Measurements from ENCODE around the gene FAM174B.

The FAM174B gene

DNA sequence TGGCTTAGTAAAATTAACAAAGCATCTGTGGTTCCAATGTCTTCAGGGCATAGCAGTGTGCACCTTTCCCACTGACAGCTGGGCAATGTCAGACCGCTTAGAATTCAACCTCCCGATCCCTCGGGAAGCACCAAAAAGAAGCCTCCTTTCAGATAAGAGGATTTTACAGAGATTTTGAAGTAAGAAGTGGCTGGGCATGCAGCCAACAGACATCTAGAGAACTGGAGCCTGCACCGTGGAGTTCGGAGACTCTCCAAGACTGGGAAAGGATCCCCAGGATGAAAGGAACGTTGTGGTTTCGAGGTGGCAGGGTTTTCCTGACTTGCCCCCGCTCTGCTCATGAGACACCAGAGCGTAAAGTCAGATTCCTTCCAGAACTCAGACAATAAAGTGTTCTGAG, 5.3 kb downstream of the FAM174B start:
- TF ChIP-seq, protein P1, sequence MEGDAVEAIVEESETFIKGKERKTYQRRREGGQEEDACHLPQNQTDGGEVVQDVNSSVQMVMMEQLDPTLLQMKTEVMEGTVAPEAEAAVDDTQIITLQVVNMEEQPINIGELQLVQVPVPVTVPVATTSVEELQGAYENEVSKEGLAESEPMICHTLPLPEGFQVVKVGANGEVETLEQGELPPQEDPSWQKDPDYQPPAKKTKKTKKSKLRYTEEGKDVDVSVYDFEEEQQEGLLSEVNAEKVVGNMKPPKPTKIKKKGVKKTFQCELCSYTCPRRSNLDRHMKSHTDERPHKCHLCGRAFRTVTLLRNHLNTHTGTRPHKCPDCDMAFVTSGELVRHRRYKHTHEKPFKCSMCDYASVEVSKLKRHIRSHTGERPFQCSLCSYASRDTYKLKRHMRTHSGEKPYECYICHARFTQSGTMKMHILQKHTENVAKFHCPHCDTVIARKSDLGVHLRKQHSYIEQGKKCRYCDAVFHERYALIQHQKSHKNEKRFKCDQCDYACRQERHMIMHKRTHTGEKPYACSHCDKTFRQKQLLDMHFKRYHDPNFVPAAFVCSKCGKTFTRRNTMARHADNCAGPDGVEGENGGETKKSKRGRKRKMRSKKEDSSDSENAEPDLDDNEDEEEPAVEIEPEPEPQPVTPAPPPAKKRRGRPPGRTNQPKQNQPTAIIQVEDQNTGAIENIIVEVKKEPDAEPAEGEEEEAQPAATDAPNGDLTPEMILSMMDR (IDR thresholded peaks at IDR 0.05; ENCODE audit: low read depth, low read length), result no peak

DNA sequence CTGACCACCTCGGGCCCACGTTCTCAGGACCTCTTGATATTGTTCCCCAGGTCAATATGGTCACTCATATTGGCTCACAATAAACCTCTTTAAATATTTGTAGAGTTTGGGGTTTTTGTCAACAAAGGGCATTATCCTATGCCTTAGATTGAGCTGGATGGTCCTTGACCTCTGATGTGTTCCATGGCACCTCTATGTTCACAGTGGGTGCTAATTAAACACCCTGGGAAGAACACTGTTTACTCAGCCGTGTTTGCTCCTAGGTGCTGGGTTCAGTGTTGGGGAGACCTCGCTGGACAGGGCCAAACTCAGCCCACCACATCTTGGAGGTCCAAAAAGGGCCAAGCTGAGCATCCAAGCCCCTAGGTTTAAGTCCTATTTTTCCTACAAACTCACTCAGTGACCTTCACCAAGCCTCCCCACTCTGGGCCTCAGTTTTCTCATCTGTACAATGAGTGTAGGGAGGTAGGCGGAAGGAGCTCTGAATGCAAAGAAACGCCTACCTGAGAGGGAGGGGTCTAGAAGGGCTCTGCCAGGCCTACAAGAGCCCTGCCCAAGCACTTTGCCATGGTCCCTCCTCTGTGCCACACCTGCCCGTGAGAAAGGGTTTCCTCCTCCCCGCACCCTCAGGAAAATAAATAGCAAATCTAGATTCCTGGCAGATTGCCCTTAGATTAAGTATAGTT, 7.2 kb downstream of the FAM174B start:
- H3K4me3 ChIP-seq (ENCODE audit: low read depth, low read length), result no peak overlapping the region
- TF ChIP-seq, protein P1 (IDR thresholded peaks at IDR 0.05; ENCODE audit: low read depth, low read length), result no peak

More for the DNA sequence above, 5.3 kb downstream of the FAM174B start:
- H3K4me3 ChIP-seq (ENCODE audit: low read depth, low read length), result no peak overlapping the region

DNA sequence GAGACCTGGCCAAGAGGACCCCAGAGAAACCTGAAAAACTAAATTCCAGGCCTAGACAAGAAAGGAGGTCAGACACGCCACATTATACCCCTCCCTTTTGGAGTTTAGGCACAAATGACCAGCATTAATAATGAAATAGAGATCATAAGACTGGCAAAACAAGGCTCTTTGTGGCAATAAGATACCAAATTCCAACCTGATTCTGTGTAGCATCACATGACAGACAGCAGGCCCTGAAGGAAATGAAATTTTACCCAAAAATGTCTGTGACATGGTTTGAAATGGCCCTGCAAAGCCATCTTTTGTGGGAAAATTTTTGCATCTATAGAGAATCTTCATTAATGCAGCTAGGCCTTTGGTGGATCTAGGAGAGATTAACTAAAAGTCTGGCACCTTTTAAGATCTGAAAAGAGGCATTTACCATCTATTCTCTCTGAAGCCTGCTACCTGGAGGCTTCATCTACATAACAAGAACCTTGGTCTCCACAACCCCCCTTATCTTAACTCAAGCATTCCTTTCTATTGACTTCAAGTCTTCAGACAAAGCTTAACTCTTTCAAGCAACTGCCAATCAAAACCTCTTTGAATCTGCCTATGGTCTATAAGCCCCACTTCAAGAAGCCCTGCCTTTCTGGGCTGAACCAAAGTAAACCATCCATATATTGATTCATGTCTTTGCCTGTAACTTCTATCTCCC, 8.0 kb downstream of the FAM174B start:
- TF ChIP-seq, protein P1 (IDR thresholded peaks at IDR 0.05; ENCODE audit: low read depth, low read length), result no peak
- H3K4me3 ChIP-seq (ENCODE audit: low read depth, low read length), result no peak overlapping the region

DNA sequence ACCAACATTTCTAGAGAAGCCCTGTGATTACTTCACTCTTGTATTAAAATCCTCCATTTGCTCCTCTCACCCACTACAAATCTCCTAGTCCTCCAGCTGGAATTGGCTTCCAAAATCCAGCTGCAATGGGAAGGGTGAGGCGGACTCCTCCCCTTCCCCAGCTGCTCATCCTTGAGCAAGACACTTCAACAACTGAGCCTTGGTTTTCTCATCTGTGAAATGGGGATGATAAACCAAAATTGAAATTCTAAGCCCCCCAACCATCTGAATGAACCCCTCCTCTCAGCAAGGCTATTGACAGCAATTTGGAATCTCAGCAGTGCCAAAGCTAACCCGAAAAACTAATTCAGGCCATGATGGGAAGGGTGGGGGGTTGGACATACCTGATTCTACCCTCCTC, 9.4 kb downstream of the FAM174B start:
- TF ChIP-seq, protein P1 (IDR thresholded peaks at IDR 0.05; ENCODE audit: low read depth, low read length), result no peak
- H3K4me3 ChIP-seq (ENCODE audit: low read depth, low read length), result no peak overlapping the region

DNA sequence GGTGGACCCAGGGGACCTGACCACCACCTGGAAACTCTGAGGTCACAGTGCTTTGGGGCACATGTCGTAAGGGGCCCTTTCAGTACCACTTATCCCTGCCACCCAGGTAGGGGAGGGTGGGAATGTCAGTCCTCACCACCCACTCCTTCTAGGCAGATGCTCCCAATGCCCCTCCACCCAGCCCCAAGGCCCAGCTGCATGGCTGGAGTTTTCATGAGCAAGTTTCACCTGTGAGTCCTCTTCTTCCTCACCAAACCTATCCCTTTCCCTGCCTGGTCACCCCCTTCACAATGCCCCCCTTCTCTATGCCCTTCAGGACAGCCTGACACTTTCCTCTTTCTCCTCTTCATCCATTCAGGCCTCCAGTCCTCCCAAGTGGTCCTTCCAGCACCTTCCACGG, 9.8 kb downstream of the FAM174B start:
- TF ChIP-seq, protein P1 (IDR thresholded peaks at IDR 0.05; ENCODE audit: low read depth, low read length), result no peak
- H3K4me3 ChIP-seq (ENCODE audit: low read depth, low read length), result no peak overlapping the region

DNA sequence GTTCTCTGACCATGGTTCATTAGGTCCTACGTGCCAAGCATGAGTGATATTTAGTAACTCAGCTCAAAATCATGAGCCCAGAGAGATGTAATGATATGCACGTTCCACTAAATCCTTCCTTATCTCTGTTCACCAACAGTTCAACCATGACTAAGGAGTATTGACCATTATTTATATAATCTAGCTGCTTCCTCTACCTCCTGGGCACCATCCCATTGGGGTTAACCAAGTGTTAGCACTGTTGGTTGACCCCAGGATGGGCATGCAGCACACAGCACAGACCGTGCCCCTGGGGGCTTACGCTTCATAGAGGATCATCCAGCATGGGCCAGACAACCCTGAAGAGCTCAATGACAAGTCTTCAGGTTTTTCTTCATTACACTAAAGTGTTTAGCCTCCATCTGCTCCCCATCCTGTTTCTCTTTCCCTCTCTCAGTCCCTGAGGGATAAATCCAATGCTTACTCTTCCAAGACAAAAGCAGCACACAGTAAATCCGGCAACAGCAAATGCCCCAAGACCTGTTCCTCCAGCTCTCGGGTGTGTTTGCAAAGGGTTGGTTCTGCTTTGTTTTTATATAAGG, 10.4 kb downstream of the FAM174B start:
- no peak overlapping the region for H3K4me3 ChIP-seq (ENCODE audit: low read depth, low read length)
- TF ChIP-seq, protein P1 (IDR thresholded peaks at IDR 0.05; ENCODE audit: low read depth, low read length), result no peak
